HEK293 (cell line): ENCODE measurements around the gene SBF1.

Source experiments
- CTCF ChIA-PET: fragments of 350-600 bp; formaldehyde crosslinking; extraction: SDS; loops from one replicate; lab custom pipeline; 2021; ENCODE audit warnings: antibody characterized with exemption; lab: Yijun Ruan, JAX
- POLR2A ChIA-PET: fragments of 300-600 bp; formaldehyde crosslinking; extraction: SDS; loops from one replicate; lab custom pipeline; 2020; ENCODE audit warnings: antibody characterized with exemption, inconsistent platforms; lab: Yijun Ruan, JAX
- H3K27ac ChIP-seq: fragments of 200-500 bp; sonication (Bioruptor generic); 2 replicates; pipeline ENCODE4 v1.5.1; 2014; ENCODE audit warnings: low read depth, low read length, control low read depth, inconsistent platforms; ENCODE audit errors: extremely low read depth
- H3K36me3 ChIP-seq, 2 experiments: fragments of 200-500 bp in 1 of 2; sonication (Bioruptor generic) in 1 of 2; 1 replicate in 1 of 2; 2 replicates in 1 of 2; pipeline ENCODE4 v1.5.1; 2014 to 2017; ENCODE audit warnings: inconsistent platforms in 2 of 2, low read length in 2 of 2; ENCODE audit not compliant: control insufficient read depth in 2 of 2, insufficient read depth in 1 of 2
- H3K4me1 ChIP-seq: fragments of 200-500 bp; sonication (Bioruptor generic); 2 replicates; pipeline ENCODE4 v1.5.1; 2014; ENCODE audit warnings: mild to moderate bottlenecking, low read length, inconsistent platforms; ENCODE audit not compliant: control insufficient read depth, insufficient read depth
- H3K4me3 ChIP-seq: 2 replicates; pipeline ENCODE4 v1.5.1; 2011; ENCODE audit warnings: low read depth, mild to moderate bottlenecking, control low read depth, low read length, moderate library complexity
- H3K9me3 ChIP-seq: fragments of 200-500 bp; sonication (Bioruptor generic); 2 replicates; pipeline ENCODE4 v1.5.1; 2014; ENCODE audit warnings: low read depth, low read length, inconsistent platforms; ENCODE audit not compliant: control insufficient read depth, insufficient read depth
- EGR2 ChIP-seq: fragments of 450-650 bp; formaldehyde crosslinking; IDR thresholded peaks from 2 replicates; pipeline ENCODE4 v1.5.1; 2016; ENCODE audit warnings: low read depth, missing biosample characterization, missing genetic modification characterization
- ELK4 ChIP-seq: IDR thresholded peaks from 2 replicates; pipeline ENCODE4 v1.6.1; 2011; ENCODE audit warnings: mild to moderate bottlenecking, low read depth, low read length, borderline replicate concordance
- GLI2 ChIP-seq: fragments of 450-650 bp; formaldehyde crosslinking; IDR thresholded peaks from 2 replicates; pipeline ENCODE4; 2017; ENCODE audit warnings: missing biosample characterization, missing genetic modification characterization, low read depth, borderline replicate concordance
- MYNN ChIP-seq: fragments of 450-650 bp; formaldehyde crosslinking; IDR thresholded peaks from 2 replicates; pipeline ENCODE4 v1.5.1; 2016; ENCODE audit warnings: missing biosample characterization, missing genetic modification characterization, borderline replicate concordance
- PRDM10 ChIP-seq: fragments of 450-650 bp; formaldehyde crosslinking; IDR thresholded peaks from 2 replicates; pipeline ENCODE4 v1.5.1; 2016; ENCODE audit warnings: missing biosample characterization, missing genetic modification characterization
- PRDM4 ChIP-seq: fragments of 450-650 bp; formaldehyde crosslinking; IDR thresholded peaks from 2 replicates; pipeline ENCODE4 v1.5.1; 2017; ENCODE audit warnings: missing biosample characterization, missing genetic modification characterization
- SP3 ChIP-seq: fragments of 450-650 bp; formaldehyde crosslinking; IDR thresholded peaks from 2 replicates; pipeline ENCODE4 v1.5.1; 2016; ENCODE audit warnings: missing biosample characterization, missing genetic modification characterization
- TSHZ1 ChIP-seq: fragments of 450-650 bp; formaldehyde crosslinking; IDR thresholded peaks from 2 replicates; pipeline ENCODE4 v1.5.1; 2016; ENCODE audit warnings: missing biosample characterization, missing genetic modification characterization, borderline replicate concordance
- YY2 ChIP-seq: fragments of 450-650 bp; formaldehyde crosslinking; IDR thresholded peaks from 2 replicates; pipeline ENCODE4 v1.5.1; 2016; ENCODE audit warnings: missing biosample characterization, missing genetic modification characterization
- ZNF184 ChIP-seq: fragments of 450-650 bp; IDR thresholded peaks from 2 replicates; pipeline ENCODE4 v1.5.1; 2018; ENCODE audit warnings: missing biosample characterization, mild to moderate bottlenecking, missing genetic modification characterization
- ZNF2 ChIP-seq: fragments of 450-650 bp; formaldehyde crosslinking; IDR thresholded peaks from 2 replicates; pipeline ENCODE4 v1.5.1; 2016; ENCODE audit warnings: missing biosample characterization, missing genetic modification characterization
- ZNF266 ChIP-seq: fragments of 450-650 bp; formaldehyde crosslinking; IDR thresholded peaks from 2 replicates; pipeline ENCODE4 v1.5.1; 2016; ENCODE audit warnings: missing biosample characterization, missing genetic modification characterization, low read depth
- ZNF366 ChIP-seq: fragments of 450-650 bp; formaldehyde crosslinking; conservative IDR thresholded peaks from 2 replicates; pipeline ENCODE4 v1.5.1; 2016; ENCODE audit warnings: missing biosample characterization, missing genetic modification characterization
- ZNF548 ChIP-seq: fragments of 450-650 bp; formaldehyde crosslinking; IDR thresholded peaks from 2 replicates; pipeline ENCODE4 v1.5.1; 2016; ENCODE audit warnings: missing biosample characterization, missing genetic modification characterization
- ZNF621 ChIP-seq: fragments of 450-650 bp; formaldehyde crosslinking; IDR thresholded peaks from 2 replicates; pipeline ENCODE4 v1.5.1; 2017; ENCODE audit warnings: missing biosample characterization, missing genetic modification characterization
- ZNF626 ChIP-seq: fragments of 450-650 bp; sonication (Bioruptor Pico); formaldehyde crosslinking; IDR thresholded peaks from 2 replicates; pipeline ENCODE4 v1.5.1; 2018; ENCODE audit warnings: missing biosample characterization, missing genetic modification characterization, inconsistent platforms
- ZNF670 ChIP-seq: fragments of 450-650 bp; formaldehyde crosslinking; IDR thresholded peaks from 2 replicates; pipeline ENCODE4 v1.5.1; 2016; ENCODE audit warnings: missing biosample characterization, missing genetic modification characterization, low read depth
- ZNF677 ChIP-seq: fragments of 450-650 bp; IDR thresholded peaks from 2 replicates; pipeline ENCODE4 v1.5.0; 2018; ENCODE audit warnings: missing biosample characterization, mild to moderate bottlenecking, missing genetic modification characterization, moderate library complexity
- ZNF701 ChIP-seq: fragments of 450-650 bp; formaldehyde crosslinking; IDR thresholded peaks from 2 replicates; pipeline ENCODE4 v1.5.1; 2016; ENCODE audit warnings: missing biosample characterization, missing genetic modification characterization
- ZNF707 ChIP-seq: fragments of 450-650 bp; formaldehyde crosslinking; IDR thresholded peaks from 2 replicates; pipeline ENCODE4 v1.5.1; 2016; ENCODE audit warnings: missing biosample characterization, missing genetic modification characterization
- ZSCAN30 ChIP-seq: fragments of 450-650 bp; IDR thresholded peaks from 2 replicates; pipeline ENCODE4 v1.5.1; 2018; ENCODE audit warnings: missing biosample characterization, mild to moderate bottlenecking, missing genetic modification characterization, moderate library complexity

Gene SBF1

GRCh38 chr22:50497093-50497492 lies 22.3 kb upstream of the SBF1 start (continued):
- TF ChIP-seq GLI2 (tag by site-specific recombination) (no peak), ZSCAN30 (tag by site-specific recombination) (no peak), ELK4 (no peak), ZNF621 (tag by site-specific recombination) (no peak), MYNN (no peak), ZNF677 (no peak), ZNF266 (tag by site-specific recombination) (no peak), PRDM10 (tag by site-specific recombination) (no peak), ZNF670 (tag by site-specific recombination) (no peak), ZNF707 (tag by site-specific recombination) (no peak), ZNF548 (no peak)

- Histone ChIP-seq H3K9me3 (no peaks in the 10 kb centered on the region), H3K27ac (no peak overlapping the region), H3K4me3 (no peak overlapping the region), H3K4me1 (no peaks in the 10 kb centered on the region), H3K36me3 (no peaks in the 10 kb centered on the region)
- no peak for TF ChIP-seq YY2 (tag by site-specific recombination)
- peak; percentile 8; the same call in 1 of the 2 replicates for TF ChIP-seq EGR2 (tag by site-specific recombination)
- ChIA-PET POLR2A (interaction anchor here (0.7 kb wide), 1 partner anchor 9 kb away, joined by 3 read pairs; no protein-coding TSS in a partner anchor), CTCF (no interaction called here)
These were observed 15.9 kb upstream of the SBF1 start for GRCh38 chr22:50490531-50491308.

GRCh38 chr22:50489363-50490243 lies 14.8 kb upstream of the SBF1 start:
- Histone ChIP-seq H3K4me1 (no peaks in the 10 kb centered on the region), H3K36me3 (no peaks in the 10 kb centered on the region)
- CTCF ChIA-PET = no interaction called here
- TF ChIP-seq ZNF707 (tag by site-specific recombination) (no peak), ZNF184 (tag by site-specific recombination) (no peak), PRDM4 (tag by site-specific recombination) (no peak), SP3 (tag by site-specific recombination) (no peak), ZNF626 (tag by site-specific recombination) (no peak), ZNF366 (tag by site-specific recombination) (no peak), TSHZ1 (no peak), ZNF701 (no peak), ZNF2 (no peak)

More at GRCh38 chr22:50489363-50490243, 14.8 kb upstream of the SBF1 start:
- POLR2A ChIA-PET = interaction anchor here (0.7 kb wide), 1 partner anchor 10 kb away, joined by 3 read pairs; no protein-coding TSS in a partner anchor
- no peaks in the 10 kb centered on the region for H3K9me3 ChIP-seq
- H3K4me3 ChIP-seq = no peak overlapping the region
- no peak overlapping the region for H3K27ac ChIP-seq
